ENCODE data around the gene ZSCAN21. TPM values are rescaled to one million over a fixed set of nuclear protein-coding genes. Genes with fewer than 3 reads are reported as not detected.

ZSCAN21 gene
- polyA plus RNA-seq, 2 of the 4 experiments (the other 2 are of a cell fraction): 9.1 to 18.3 TPM

DNA sequence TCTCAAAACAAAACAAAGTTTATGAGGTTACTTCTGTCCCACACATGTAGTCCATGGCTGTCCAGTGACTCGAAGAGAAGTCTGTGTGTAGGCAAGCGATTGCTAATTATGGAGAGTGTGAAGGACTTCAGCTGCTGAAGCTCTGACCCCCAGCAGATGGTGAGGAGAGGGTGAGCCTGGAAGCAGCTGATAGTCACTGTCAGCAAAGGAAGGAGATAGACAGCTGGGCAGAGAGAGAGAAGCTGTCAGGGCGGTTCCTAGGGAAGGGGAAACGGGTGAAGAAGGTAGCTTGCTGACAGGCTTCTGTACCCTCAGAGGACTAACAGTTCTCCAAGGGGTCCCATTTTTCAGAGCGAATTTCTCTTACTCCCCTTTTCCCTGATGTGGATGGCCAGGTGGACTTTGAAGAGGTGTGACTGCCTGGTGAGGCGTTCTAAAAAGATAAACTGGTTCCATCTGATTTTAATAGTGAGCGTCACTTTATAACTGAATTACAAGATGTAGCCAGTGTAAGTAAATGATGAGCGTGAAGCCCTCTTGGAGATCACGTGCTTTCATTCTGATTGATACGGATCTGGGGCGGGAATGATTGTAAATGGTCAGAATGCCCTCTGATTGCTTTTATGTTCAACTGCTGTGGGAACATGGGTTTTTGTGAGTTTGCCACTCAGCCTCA lies 12.1 kb downstream of the ZSCAN21 start:
- WGBS (ENCODE audit: missing lambda C conversion rate): 93% methylated on average over 11 of the region's 11 CpGs
- ATAC-seq (no peak), DNase-seq (ENCODE audit: low read depth in 1 of 2, low spot score in 1 of 2) (no peak), FAIRE-seq (no peak)
- no peak overlapping the region for H3K27ac ChIP-seq
- ChIA-PET POLR2A (no interaction called here), CTCF (interaction anchor here (12.5 kb wide), 1 partner anchor 70 kb away, joined by 128 read pairs; no protein-coding TSS in a partner anchor)
- H3K9me3 ChIP-seq: peaks cover 38% of the 10 kb centered on the region
- no peak overlapping the region for H3K4me2 ChIP-seq
- TF ChIP-seq, protein P1, sequence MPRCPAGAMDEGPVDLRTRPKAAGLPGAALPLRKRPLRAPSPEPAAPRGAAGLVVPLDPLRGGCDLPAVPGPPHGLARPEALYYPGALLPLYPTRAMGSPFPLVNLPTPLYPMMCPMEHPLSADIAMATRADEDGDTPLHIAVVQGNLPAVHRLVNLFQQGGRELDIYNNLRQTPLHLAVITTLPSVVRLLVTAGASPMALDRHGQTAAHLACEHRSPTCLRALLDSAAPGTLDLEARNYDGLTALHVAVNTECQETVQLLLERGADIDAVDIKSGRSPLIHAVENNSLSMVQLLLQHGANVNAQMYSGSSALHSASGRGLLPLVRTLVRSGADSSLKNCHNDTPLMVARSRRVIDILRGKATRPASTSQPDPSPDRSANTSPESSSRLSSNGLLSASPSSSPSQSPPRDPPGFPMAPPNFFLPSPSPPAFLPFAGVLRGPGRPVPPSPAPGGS (IDR thresholded peaks at IDR 0.05): no peak
- TF ChIP-seq RNF2 (IDR thresholded peaks at IDR 0.05; ENCODE audit: borderline replicate concordance, low read depth): no peak
- TF ChIP-seq, protein P2, sequence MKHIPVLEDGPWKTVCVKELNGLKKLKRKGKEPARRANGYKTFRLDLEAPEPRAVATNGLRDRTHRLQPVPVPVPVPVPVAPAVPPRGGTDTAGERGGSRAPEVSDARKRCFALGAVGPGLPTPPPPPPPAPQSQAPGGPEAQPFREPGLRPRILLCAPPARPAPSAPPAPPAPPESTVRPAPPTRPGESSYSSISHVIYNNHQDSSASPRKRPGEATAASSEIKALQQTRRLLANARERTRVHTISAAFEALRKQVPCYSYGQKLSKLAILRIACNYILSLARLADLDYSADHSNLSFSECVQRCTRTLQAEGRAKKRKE (CRISPR knock-in tag; IDR thresholded peaks at IDR 0.05; ENCODE audit: low read depth): no peak
- TF ChIP-seq, protein P3, sequence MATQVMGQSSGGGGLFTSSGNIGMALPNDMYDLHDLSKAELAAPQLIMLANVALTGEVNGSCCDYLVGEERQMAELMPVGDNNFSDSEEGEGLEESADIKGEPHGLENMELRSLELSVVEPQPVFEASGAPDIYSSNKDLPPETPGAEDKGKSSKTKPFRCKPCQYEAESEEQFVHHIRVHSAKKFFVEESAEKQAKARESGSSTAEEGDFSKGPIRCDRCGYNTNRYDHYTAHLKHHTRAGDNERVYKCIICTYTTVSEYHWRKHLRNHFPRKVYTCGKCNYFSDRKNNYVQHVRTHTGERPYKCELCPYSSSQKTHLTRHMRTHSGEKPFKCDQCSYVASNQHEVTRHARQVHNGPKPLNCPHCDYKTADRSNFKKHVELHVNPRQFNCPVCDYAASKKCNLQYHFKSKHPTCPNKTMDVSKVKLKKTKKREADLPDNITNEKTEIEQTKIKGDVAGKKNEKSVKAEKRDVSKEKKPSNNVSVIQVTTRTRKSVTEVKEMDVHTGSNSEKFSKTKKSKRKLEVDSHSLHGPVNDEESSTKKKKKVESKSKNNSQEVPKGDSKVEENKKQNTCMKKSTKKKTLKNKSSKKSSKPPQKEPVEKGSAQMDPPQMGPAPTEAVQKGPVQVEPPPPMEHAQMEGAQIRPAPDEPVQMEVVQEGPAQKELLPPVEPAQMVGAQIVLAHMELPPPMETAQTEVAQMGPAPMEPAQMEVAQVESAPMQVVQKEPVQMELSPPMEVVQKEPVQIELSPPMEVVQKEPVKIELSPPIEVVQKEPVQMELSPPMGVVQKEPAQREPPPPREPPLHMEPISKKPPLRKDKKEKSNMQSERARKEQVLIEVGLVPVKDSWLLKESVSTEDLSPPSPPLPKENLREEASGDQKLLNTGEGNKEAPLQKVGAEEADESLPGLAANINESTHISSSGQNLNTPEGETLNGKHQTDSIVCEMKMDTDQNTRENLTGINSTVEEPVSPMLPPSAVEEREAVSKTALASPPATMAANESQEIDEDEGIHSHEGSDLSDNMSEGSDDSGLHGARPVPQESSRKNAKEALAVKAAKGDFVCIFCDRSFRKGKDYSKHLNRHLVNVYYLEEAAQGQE (IDR thresholded peaks at IDR 0.05): no peak
- H3K4me1 ChIP-seq: no peaks in the 10 kb centered on the region
- H3K4me3 ChIP-seq: no peak overlapping the region

DNA sequence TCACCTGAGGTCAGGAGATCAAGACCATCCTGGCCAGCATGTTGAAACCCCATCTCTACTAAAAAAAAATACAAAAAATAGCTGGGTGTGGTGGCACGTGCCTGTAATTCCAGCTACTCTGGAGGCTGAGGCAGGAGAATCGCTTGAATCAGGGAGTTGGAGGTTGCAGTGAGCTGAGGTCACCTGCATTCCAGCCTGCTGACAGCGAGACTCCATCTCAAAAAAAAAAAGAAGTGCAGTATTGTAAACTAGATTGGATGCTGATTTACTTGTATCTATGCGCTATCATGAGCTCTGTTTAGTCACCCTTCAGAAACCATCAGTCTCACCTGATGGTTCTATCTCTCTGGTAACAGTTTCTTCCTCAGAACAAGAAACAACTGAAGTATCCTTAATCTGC lies 13.8 kb downstream of the ZSCAN21 start:
- H3K4me3 ChIP-seq: no peak overlapping the region
- H3K4me1 ChIP-seq: no peaks in the 10 kb centered on the region
- H3K27ac ChIP-seq: no peak overlapping the region
- no peak overlapping the region for H3K4me2 ChIP-seq
- POLR2A ChIA-PET: interaction anchor here (2.5 kb wide), 1 partner anchor 14 kb away, joined by 7 read pairs; the partner anchor contains the start of gene ZSCAN21
- FAIRE-seq (no peak), ATAC-seq (no peak), DNase-seq (ENCODE audit: low read depth in 1 of 2, low spot score in 1 of 2) (no peak)
- peaks cover 55% of the 10 kb centered on the region for H3K9me3 ChIP-seq
- whole genome bisulfite sequencing (ENCODE audit: missing lambda C conversion rate): 93% methylated on average over 4 of the region's 4 CpGs
- CTCF ChIA-PET: interaction anchor here (0.6 to 3.8 kb wide), 8 partner anchors 10 to 186 kb away, joined by 3 to 28 read pairs (median 5); partner anchors contain the start of gene ZSCAN21
- TF ChIP-seq ZSCAN20 (CRISPR knock-in tag; IDR thresholded peaks at IDR 0.05) (no peak), EP300 (IDR thresholded peaks at IDR 0.05) (no peak), RARB (CRISPR knock-in tag; IDR thresholded peaks at IDR 0.05) (no peak), NR3C1 (IDR thresholded peaks at IDR 0.05) (no peak), HOXB13 (CRISPR knock-in tag; IDR thresholded peaks at IDR 0.05; ENCODE audit: low read depth) (no peak), HEYL (CRISPR knock-in tag; IDR thresholded peaks at IDR 0.05) (no peak), RCOR1 (IDR thresholded peaks at IDR 0.05; ENCODE audit: low read depth, low read length) (no peak), RAD21 (conservative IDR thresholded peaks at IDR 0.05 in 1 of 2, IDR thresholded peaks at IDR 0.05 in 1 of 2) (no peak), FOXS1 (CRISPR knock-in tag; IDR thresholded peaks at IDR 0.05) (no peak)
- TF ChIP-seq, protein P2 (CRISPR knock-in tag; IDR thresholded peaks at IDR 0.05; ENCODE audit: low read depth): no peak
- TF ChIP-seq, protein P4, sequence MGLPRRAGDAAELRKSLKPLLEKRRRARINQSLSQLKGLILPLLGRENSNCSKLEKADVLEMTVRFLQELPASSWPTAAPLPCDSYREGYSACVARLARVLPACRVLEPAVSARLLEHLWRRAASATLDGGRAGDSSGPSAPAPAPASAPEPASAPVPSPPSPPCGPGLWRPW (IDR thresholded peaks at IDR 0.05): no peak
- TF ChIP-seq, protein P5, sequence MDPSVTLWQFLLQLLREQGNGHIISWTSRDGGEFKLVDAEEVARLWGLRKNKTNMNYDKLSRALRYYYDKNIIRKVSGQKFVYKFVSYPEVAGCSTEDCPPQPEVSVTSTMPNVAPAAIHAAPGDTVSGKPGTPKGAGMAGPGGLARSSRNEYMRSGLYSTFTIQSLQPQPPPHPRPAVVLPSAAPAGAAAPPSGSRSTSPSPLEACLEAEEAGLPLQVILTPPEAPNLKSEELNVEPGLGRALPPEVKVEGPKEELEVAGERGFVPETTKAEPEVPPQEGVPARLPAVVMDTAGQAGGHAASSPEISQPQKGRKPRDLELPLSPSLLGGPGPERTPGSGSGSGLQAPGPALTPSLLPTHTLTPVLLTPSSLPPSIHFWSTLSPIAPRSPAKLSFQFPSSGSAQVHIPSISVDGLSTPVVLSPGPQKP (IDR thresholded peaks at IDR 0.05; ENCODE audit: low read depth, low read length): no peak
- TF ChIP-seq, protein P3 (IDR thresholded peaks at IDR 0.05): no peak
- TF ChIP-seq, protein P6, sequence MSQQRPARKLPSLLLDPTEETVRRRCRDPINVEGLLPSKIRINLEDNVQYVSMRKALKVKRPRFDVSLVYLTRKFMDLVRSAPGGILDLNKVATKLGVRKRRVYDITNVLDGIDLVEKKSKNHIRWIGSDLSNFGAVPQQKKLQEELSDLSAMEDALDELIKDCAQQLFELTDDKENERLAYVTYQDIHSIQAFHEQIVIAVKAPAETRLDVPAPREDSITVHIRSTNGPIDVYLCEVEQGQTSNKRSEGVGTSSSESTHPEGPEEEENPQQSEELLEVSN (IDR thresholded peaks at IDR 0.05; ENCODE audit: borderline replicate concordance, low read depth): no peak
